NCI-H774 (cell line): ENCODE measurements around the gene WSB2.
"Not testable (repeated sequence)": the region's sequence is repeated elsewhere in the genome, so short reads cannot be mapped to it uniquely, and the experiment has no call there.

Source experiments
- DNase-seq: peaks from one replicate; lab custom pipeline; 2025; lab: John Stamatoyannopoulos, UW

WSB2 gene

DNA sequence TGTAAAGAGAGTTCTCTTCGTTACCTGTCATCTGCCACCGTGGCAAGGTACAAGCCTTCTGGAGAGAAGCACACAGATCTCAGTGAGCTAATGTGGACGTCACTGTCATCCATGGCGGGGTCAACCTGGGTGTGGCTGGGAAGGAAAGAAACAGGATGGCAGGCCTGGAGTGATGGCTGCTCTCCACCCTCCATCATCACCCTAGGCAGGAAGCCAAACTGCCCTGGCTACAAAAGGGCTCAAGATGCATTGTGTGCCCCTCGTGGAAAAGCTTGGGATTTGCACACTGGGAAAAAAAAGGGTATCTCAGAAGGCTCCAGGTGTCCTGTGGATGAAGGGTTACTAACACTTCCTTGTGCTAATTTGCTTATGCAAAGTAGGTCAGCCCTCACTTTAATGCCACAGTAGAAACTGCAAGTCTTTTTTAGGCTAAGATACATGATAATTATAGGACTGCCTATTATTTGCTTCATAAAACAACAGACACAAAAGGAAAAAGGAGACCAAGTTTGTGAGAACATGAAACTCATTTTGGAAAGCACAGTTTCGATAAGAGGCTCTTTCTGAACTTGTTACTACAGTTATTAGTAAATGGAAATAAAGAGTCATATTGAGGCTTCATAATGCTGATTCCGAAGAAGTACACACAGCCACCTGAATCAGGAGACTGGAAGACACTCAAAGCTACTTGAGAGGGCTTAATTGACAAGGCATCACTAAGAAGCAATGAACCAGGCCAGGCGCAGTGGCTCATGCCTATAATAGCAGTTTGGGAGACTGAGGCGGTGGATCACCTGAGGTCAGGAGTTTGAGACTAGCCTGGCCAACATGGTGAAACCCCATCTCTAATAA lies 25.6 kb downstream of the WSB2 start:
- no peak for DNase-seq

DNA sequence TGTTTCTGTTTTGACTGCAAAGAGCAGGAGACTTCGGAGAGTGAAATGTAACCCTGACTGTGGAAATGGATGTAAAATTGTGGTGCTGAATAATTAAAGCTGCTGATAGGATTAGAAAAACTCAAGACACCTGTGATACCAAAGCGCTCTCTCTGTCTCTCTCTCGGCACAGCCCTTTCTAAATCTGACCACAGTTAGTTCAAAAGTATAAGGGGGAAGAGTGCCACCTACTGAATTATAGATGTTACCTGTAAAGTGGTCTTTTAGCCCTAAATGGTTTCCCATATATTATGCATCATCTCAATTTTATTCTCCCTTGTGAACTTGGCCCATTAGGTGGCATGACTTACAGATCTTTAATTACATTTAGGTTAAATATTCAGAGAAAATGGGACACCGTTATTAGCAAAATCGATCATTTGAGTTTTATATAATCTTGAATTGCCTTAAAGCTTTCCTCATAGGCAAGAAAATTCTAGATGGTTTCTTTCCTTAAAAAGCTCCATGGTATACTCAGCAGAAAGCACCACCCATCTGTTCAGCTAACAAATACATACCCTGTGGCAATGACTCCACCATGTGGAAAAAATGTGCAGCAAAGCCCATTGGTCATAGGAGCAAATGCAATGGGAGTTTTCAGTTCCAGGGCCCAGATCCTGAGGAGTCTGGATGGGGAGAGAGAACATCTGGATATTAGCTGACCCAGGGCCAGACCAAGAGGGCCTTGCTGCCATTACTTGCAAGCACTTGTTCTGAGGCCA lies 26.4 kb downstream of the WSB2 start:
- DNase-seq = peak; percentile 10

DNA sequence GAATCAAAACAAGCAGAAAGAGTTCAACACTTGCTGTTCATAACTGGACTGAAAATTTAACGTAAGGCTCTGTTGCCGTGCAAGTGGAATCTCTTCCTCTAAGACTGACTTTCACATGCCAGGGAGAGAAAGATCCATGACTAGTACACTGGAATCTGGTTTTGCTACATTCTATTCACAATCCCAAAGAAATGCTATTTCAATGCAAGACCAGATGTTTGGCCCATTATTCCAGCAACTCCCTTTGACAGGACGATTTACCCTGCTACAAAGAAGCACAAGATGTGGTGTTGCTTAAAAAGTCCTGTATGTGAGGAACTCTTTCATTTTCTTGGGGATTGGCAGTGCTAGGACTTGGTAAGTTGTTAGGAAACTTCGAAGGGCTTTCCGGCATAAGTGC lies 27.1 kb downstream of the WSB2 start:
- DNase-seq = no peak

DNA sequence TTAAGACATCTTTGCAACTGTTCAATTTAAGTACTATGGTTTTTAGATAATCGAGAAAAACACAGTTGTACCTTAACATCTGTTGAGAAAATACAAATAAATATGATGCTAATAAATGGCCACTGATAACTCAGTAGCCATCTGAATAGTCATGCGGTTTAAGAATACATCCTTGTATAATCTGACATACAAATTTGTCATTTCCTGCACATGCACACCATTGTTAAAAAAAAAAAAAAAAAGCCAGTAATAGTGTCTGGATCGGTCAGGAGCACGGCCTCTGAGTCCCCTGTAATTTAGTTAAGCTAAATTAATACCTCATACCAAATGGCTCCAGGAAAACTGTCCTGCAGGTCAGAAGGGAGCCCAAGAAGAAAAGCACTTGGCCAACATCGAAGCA lies 27.7 kb downstream of the WSB2 start:
- DNase-seq = no peak

GRCh38 chr12:118032188-118032587 lies 28.8 kb downstream of the WSB2 start:
- DNase-seq = no peak

- no peak for DNase-seq
These were observed 31.8 kb downstream of the WSB2 start for GRCh38 chr12:118029166-118029565.

DNA sequence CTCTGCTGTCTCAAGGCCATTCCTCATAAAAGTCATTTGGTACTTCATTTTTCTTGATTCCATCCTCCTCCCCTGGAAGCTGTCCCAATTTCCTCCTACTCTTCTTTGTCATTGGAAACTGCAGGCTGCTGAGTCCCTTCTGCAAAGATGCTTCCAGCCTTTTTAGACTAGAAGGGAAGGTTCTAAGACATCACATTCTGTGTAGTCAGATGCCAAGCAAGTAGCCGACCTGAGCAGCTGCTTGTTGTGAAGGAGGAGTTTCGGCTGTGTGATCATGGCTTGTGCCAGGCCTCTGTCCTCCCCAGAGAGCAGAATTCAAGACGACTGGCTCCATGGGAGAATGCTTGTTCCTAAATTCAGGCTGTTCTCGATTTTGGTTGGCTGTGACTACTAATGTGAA lies 35.8 kb downstream of the WSB2 start:
- DNase-seq = no peak

DNA sequence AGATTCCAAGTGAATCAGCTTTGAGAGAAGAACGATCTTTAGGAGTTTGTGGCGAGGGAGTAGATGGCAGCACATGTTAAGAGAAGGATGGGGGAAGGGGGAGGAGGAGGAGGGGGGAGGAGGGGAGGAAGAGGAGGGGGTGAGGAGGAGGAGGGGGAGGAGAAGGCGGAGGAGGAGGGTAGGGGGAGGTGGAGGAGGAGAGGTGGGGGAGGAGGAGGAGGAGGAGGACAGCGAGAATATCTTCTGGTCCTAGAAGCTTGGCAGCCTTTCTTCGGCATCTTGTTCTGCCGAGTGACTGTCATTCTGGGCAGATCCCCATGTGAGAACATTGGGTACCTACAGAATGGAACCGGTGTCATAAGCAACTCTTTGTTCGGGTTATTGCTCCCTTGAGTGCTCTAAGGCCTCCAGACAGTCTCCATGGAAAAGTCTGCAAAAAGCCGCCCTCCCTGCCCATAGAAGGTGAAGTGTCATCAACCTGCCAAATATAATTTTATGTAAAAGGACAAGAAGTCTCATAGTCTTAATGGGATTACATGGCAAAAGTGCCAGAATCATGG lies 37.6 kb downstream of the WSB2 start:
- DNase-seq = no peak

GRCh38 chr12:118022728-118023109 lies 38.3 kb downstream of the WSB2 start:
- DNase-seq = no peak

DNA sequence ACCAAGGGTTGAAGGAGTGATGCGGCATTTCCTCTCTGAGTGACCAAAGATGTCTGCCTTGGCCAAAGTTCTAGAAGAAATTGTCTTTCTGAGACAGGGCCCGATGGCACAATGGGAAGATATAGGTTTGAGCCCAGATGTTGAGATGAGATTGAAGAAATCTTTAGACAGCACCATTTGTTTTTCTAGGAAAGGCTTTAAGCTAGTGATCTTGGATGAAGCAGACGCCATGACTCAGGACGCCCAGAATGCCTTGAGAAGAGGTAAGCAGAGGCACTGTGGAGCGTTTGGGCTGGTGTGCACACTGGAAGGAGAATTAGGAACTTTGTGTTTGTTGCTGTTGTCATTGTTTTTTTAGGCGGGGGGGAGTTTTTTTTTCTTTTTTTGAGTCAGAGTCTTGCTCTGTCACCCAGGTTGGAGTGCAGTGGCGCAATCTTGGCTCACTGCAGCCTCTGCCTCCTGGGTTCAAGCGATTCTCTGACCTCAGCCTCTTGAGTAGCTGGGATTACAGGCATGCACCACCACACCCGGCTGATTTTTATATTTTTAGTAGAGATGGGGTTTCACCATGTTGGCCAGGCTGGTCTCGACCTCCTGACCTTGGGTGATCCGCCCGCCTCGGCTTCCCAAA lies 38.8 kb downstream of the WSB2 start:
- not testable (repeated sequence) for DNase-seq

- DNase-seq = no peak
These were observed 40.9 kb downstream of the WSB2 start for GRCh38 chr12:118020036-118020435.

- no peak for DNase-seq
These were observed 43.1 kb downstream of the WSB2 start for GRCh38 chr12:118017926-118018325.

- peak; percentile 100 for DNase-seq
These were observed 44.3 kb downstream of the WSB2 start, which contains the start of gene RFC5 for GRCh38 chr12:118016424-118017264. TSS of gene RFC5 (plus strand) at chr12:118016703. CDS start at chr12:118016828, 125 bp downstream.

GRCh38 chr12:118015944-118016343 lies 45.0 kb downstream of the WSB2 start:
- no peak for DNase-seq

DNA sequence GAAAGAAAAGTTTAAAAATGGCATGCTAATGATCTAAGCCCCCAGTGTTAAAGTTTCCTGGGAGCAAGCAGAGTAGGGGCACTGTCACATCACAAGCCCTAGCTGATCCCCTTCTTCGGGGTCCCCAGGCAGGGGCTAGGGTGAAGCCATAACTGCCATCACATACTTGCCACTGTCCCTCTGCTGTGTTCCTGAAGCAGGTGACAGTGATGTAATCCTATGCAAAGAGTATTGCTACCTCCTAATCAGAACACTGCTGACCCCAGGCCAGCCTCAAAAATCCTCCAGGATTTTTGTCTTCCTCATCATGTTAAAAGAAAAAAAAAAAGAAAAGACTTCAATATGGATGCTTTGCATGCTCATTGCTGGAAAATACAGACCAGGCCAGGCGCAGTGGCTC lies 45.7 kb downstream of the WSB2 start:
- DNase-seq = no peak

DNA sequence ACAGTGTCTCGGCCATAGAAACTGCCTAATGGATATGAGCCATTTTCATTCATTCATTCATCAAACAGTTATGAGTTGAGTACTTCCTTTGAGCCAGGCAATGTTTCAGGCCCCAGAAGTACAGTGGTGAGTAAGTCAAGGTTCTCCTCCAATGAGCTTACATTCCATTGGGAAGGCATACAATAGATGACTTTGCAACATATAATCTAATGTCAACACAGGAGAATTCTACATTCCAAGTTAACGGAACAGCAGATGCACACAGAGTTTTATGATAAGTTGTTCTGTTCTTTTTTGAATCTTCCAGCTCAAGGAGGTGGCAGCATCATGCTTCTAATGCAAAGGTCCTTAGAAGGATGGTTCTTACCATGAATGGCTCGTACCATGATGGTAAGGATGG lies 47.7 kb downstream of the WSB2 start:
- no peak for DNase-seq

DNA sequence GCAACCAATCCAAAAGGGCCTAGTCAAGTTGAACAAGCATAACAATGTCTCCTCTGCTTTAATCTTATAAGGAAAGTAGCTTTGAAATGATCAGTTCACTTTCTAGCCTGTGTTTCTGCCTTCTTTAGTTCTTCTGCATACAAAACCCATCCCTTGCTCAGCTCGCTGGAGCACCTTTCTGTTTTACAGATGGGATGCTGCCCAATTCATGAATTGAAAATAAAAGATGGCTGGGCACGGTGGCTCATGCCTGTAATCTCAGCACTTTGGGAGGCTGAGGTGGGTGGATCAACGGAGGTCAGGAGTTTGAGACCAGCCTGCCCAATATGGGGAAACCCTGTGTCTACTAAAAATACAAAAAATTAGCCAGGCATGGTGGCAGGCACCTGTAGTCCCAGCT lies 49.0 kb downstream of the WSB2 start:
- no peak for DNase-seq

GRCh38 chr12:118011377-118011776 lies 49.6 kb downstream of the WSB2 start:
- DNase-seq = no peak

DNA sequence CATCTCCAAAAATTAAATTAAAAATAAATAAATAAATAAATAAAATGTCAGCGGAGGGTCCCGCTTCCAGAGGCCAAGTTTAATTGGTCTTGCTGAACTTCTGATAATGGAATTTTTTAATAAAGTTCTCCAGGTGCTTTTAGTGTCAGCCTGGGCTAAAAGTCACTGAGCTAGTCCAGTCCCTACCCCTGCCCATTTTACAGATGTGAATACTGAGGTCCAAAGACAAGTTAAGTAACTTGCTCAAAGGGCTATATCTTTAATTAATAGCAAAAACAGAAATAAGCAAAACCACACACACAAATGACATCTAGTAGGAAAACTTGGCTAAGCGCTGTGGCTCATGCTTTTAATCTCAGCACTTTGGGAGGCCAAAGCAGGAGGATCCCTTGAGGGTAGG lies 50.1 kb downstream of the WSB2 start:
- DNase-seq = no peak

DNA sequence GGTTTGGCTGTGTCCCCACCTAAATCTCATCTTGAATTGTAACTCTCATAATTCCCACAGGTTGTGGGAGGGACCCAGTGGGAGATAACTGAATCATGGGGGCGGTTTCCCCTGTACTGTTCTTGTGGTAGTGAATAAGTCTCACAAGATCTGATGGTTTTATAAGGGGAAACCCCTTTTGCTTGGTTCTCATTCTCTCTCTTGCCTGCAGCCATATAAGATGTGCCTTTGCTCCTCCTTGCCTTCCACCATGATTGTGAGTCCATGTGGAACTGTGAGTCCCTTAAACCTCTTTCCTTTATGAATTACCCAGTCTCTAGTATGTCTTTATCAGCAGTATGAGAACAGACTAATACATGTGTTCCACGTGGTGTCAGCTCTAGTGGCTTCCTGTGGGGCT lies 61.2 kb downstream of the WSB2 start:
- not testable (repeated sequence) for DNase-seq

DNA sequence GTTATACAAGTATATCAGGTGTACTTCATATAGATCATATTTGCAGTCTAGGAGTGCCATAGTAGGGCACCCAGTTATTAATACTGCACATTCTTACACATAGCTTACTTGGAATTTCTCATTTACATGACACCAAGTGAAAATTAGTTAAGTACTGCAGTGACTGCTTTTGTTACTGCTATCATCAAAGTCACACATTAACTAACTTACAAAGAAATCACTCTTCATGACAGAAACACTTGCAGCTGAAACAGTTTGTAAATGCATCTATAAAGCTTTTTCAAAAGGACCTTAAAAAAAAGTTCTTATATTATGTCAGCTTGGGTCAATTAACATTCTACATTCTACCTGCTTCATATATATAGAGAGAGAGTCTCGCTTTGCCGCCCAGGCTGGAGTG lies 62.3 kb downstream of the WSB2 start:
- DNase-seq = no peak
